RPMI8226 (cell line): Measurements from ENCODE around the gene HMOX2.

ENCODE experiments used
- DNase-seq: peaks from one replicate; pipeline ENCODE4 v3.0.0-alpha.2; 2015

HMOX2 gene

GRCh38 chr16:4505356-4506147 is 29.4 kb downstream of the HMOX2 start:
- DNase-seq = no peak

- peak; percentile 84 for DNase-seq
Observed at GRCh38 chr16:4506450-4506849, 30.3 kb downstream of the HMOX2 start.

GRCh38 chr16:4507588-4508345 is 31.6 kb downstream of the HMOX2 start:
- DNase-seq = no peak

- no peak for DNase-seq
Observed at GRCh38 chr16:4508806-4509205, 32.6 kb downstream of the HMOX2 start.

GRCh38 chr16:4509420-4509819 is 33.2 kb downstream of the HMOX2 start:
- DNase-seq = no peak

GRCh38 chr16:4510131-4510530 is 33.9 kb downstream of the HMOX2 start:
- no peak for DNase-seq

- no peak for DNase-seq
Observed at GRCh38 chr16:4510747-4511426, 34.7 kb downstream of the HMOX2 start.

GRCh38 chr16:4511441-4512082 is 35.4 kb downstream of the HMOX2 start:
- peak; percentile 64 for DNase-seq

- DNase-seq = no peak
Observed at GRCh38 chr16:4512473-4512872, 36.3 kb downstream of the HMOX2 start.

GRCh38 chr16:4513086-4513860 is 37.1 kb downstream of the HMOX2 start:
- DNase-seq = peak; percentile 23

- no peak for DNase-seq
Observed at GRCh38 chr16:4513881-4514280, 37.7 kb downstream of the HMOX2 start.

- DNase-seq = peak; percentile 16
Observed at GRCh38 chr16:4514606-4515005, 38.4 kb downstream of the HMOX2 start.

- DNase-seq = peak; percentile 90
Observed at GRCh38 chr16:4515611-4516233, 39.5 kb downstream of the HMOX2 start.

- DNase-seq = peak; percentile 34
Observed at GRCh38 chr16:4517812-4518680, 41.8 kb downstream of the HMOX2 start.

- no peak for DNase-seq
Observed at GRCh38 chr16:4519274-4520058, 43.3 kb downstream of the HMOX2 start.

- no peak for DNase-seq
Observed at GRCh38 chr16:4520913-4521312, 44.7 kb downstream of the HMOX2 start.

- DNase-seq = no peak
Observed at GRCh38 chr16:4522051-4522581, 45.9 kb downstream of the HMOX2 start.

GRCh38 chr16:4523686-4524085 is 47.5 kb downstream of the HMOX2 start:
- no peak for DNase-seq

GRCh38 chr16:4524571-4524970 is 48.4 kb downstream of the HMOX2 start:
- no peak for DNase-seq

- no peak for DNase-seq
Observed at GRCh38 chr16:4525069-4525468, 48.9 kb downstream of the HMOX2 start.
